Neural progenitor cell (in vitro differentiated cells): ENCODE results near the gene RALGDS.

Source experiments
- CTCF ChIP-seq: fragments of 200-600 bp; sonication (generic); IDR thresholded peaks from 2 replicates; pipeline ENCODE4 v1.5.1; 2017; ENCODE audit warnings: antibody characterized with exemption, mild to moderate bottlenecking
- EZH2 ChIP-seq: fragments of 200-600 bp; sonication (generic); IDR thresholded peaks from 2 replicates; pipeline ENCODE4 v1.6.1; 2017; ENCODE audit warnings: antibody characterized with exemption, mild to moderate bottlenecking, moderate library complexity

- TF ChIP-seq CTCF, result no peak
- TF ChIP-seq EZH2, result no peak
Observed at GRCh38 chr9:133075925-133076630, 45.0 kb downstream of the RALGDS start.
